Ascending aorta (tissue), 2 donors: Measurements from ENCODE around the gene ERRFI1. TPM values are rescaled to one million over a fixed set of nuclear protein-coding genes. Genes with fewer than 3 reads are reported as not detected.

ENCODE experiments used
- DNase-seq, 2 donors: peaks; one replicate each; pipeline ENCODE4 v3.0.0-alpha.2; 2019; ENCODE audit warnings: low spot score in 2 of 2
- H3K27ac ChIP-seq, 2 donors: fragments of 200-600 bp; sonication (generic); one replicate each; pipeline ENCODE4 v1.5.1; 2016 to 2017; ENCODE audit warnings: mild to moderate bottlenecking in 1 of 2
- H3K27me3 ChIP-seq: fragments of 200-600 bp; sonication (generic); one replicate; pipeline ENCODE4 v1.5.1; 2017
- H3K36me3 ChIP-seq, 2 donors: fragments of 200-600 bp; sonication (generic); one replicate each; pipeline ENCODE4 v1.5.1; 2016
- H3K4me1 ChIP-seq, 2 donors: fragments of 200-600 bp; sonication (generic); one replicate each; pipeline ENCODE4 v1.5.1; 2016 to 2017; ENCODE audit warnings: mild to moderate bottlenecking in 1 of 2
- H3K4me3 ChIP-seq, 2 donors: fragments of 200-600 bp; sonication (generic); one replicate each; pipeline ENCODE4 v1.5.1; 2016 to 2017; ENCODE audit warnings: mild to moderate bottlenecking in 1 of 2
- H3K9me3 ChIP-seq, 2 donors: fragments of 200-600 bp; sonication (generic); one replicate each; pipeline ENCODE4 v1.5.1; 2016
- intact Hi-C: fragments of 100-400 bp; cut with DNase I; formaldehyde crosslinking; loops from one replicate; pipeline ENCODE4 v1.15.1; 2023
- total RNA-seq: library from RNA; depleted of rRNA; stranded (reverse); fragments of >200 nt; gene quantifications from one replicate; pipeline ENCODE4 v1.1.0, GENCODE V29; 2016
- TF ChIP-seq, protein P1 (sequence below), 3 experiments: fragments of 200-600 bp in 2 of 3; fragments of 450-650 bp in 1 of 3; sonication (generic) in 2 of 3; IDR thresholded peaks; one replicate each; pipeline ENCODE4 v1.5.1; 2016 to 2019; ENCODE audit warnings: antibody characterized with exemption in 3 of 3, mild to moderate bottlenecking in 1 of 3, moderate library complexity in 1 of 3

The ERRFI1 gene
- total RNA-seq, 1 donor from 2014 or later: 59.7 TPM

DNA sequence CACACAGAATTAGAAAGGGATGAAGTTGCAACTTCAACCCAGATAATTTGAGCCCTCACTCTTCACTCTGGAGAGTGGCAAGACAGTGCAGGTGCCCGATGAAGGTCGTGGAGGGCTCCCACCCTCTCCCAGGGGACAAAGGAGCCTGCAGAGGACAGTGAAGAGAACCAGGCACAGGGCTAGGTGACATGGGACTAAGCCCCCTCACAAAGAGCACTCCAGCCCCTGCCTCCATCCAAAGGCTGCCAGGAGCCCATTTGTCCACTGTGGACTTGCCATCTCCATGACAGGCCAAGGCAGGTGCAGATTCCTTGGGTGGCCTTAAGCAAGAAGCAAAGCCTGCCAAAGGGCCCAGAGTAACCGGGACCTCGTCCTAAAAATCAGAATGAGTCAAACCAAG lies 15.1 kb downstream of the ERRFI1 start:
- H3K4me1 ChIP-seq: peaks cover 6 to 8% of the 10 kb centered on the region in 2 donors
- no peak overlapping the region for H3K27ac ChIP-seq
- intact Hi-C loops: no loop called here

DNA sequence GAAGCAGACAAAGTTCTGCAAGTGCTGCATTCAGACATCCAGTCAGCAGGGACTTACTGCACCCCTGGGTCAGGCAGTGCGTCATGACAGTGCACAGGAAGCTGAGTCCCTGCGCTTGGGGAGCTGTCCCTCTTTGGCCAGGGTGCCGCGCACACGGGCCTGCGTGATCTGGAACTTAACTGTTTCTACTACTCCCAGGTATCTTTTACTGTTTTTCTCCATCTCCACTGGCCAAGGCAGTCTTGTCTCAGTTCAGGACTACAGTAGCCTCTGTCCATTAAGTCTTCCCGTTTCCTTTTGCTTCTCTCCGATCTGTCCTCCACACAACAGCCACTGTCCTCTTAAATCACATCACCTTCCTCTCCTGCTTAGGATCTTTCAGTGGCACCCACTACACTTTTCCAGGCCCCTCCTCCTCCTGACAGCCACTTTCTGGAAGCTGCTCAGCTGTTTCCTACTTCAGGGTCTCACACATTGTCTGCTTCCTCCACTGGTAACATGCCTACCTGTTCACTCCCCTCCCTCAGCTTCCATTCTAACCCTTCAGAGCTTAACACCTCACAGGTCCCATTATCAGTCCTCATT lies 15.9 kb downstream of the ERRFI1 start:
- Histone ChIP-seq H3K4me1 (peaks cover under 1 to 13% of the 10 kb centered on the region in 2 donors), H3K36me3 (peaks cover 51 to 57% of the 10 kb centered on the region in 2 donors), H3K27ac (no peak overlapping the region), H3K9me3 (no peaks in the 10 kb centered on the region), H3K4me3 (no peak overlapping the region), H3K27me3 (no peaks in the 10 kb centered on the region)
- intact Hi-C loops: no loop called here
- DNase-seq: no peak
- TF ChIP-seq, protein P1, sequence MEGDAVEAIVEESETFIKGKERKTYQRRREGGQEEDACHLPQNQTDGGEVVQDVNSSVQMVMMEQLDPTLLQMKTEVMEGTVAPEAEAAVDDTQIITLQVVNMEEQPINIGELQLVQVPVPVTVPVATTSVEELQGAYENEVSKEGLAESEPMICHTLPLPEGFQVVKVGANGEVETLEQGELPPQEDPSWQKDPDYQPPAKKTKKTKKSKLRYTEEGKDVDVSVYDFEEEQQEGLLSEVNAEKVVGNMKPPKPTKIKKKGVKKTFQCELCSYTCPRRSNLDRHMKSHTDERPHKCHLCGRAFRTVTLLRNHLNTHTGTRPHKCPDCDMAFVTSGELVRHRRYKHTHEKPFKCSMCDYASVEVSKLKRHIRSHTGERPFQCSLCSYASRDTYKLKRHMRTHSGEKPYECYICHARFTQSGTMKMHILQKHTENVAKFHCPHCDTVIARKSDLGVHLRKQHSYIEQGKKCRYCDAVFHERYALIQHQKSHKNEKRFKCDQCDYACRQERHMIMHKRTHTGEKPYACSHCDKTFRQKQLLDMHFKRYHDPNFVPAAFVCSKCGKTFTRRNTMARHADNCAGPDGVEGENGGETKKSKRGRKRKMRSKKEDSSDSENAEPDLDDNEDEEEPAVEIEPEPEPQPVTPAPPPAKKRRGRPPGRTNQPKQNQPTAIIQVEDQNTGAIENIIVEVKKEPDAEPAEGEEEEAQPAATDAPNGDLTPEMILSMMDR (IDR thresholded peaks at IDR 0.05): no peak

More for the DNA sequence above, 15.1 kb downstream of the ERRFI1 start:
- no peaks in the 10 kb centered on the region for H3K27me3 ChIP-seq
- peaks cover 51 to 57% of the 10 kb centered on the region in 2 donors for H3K36me3 ChIP-seq
- DNase-seq: no peak
- H3K9me3 ChIP-seq: no peaks in the 10 kb centered on the region
- TF ChIP-seq, protein P1 (IDR thresholded peaks at IDR 0.05): no peak
- no peak overlapping the region for H3K4me3 ChIP-seq

DNA sequence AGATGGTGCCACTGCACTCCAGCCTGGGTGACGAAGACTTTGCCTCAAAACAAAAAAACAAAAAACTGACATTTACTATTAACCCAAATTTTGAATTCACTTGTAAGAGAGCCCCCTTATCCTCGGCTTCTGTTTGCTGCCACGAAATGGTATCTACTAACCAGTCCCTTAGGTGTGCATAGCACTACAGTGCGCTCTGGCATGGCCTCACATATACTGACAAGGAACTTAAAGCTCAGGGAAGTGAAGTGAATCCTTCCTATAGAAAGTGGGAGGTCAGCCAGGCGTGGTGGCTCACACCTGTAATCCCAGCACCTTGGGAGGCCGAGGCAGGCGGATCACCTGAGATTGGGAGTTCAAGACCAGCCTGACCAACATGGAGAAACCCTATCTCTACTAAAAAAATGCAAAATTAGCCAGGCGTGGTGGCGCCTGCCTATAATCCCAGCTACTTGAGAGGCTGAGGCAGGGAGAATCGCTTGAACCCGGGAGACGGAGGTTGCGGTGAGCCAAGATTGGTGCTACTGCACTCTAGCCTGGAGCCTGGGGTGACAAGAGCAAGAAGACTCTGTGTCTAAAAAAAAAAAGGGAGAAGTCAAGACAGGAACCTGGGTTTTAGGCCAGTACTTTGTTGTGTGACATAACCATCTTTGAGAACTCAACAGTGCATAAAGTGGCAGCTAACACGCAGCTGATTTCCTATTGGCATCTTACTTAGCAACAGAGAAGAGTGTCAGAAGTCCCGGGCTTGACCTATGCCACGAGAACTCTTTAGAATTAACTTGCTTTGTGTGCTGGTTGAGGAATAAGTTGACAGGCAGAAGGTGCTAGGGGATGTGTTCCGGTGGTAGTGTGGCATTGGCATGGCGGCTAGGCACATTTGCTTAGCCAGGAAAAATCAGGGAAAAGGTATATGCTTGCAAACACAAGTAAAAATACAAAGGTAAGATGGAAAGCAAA lies 16.8 kb downstream of the ERRFI1 start:
- intact Hi-C loops: no loop called here
- no peaks in the 10 kb centered on the region for H3K27me3 ChIP-seq
- peaks cover 44 to 52% of the 10 kb centered on the region in 2 donors for H3K36me3 ChIP-seq
- H3K4me3 ChIP-seq: no peak overlapping the region
- TF ChIP-seq, protein P1 (IDR thresholded peaks at IDR 0.05): no peak
- no peak overlapping the region for H3K27ac ChIP-seq
- no peak for DNase-seq
- peaks cover 0 to 18% of the 10 kb centered on the region in 2 donors for H3K4me1 ChIP-seq
- no peaks in the 10 kb centered on the region for H3K9me3 ChIP-seq

DNA sequence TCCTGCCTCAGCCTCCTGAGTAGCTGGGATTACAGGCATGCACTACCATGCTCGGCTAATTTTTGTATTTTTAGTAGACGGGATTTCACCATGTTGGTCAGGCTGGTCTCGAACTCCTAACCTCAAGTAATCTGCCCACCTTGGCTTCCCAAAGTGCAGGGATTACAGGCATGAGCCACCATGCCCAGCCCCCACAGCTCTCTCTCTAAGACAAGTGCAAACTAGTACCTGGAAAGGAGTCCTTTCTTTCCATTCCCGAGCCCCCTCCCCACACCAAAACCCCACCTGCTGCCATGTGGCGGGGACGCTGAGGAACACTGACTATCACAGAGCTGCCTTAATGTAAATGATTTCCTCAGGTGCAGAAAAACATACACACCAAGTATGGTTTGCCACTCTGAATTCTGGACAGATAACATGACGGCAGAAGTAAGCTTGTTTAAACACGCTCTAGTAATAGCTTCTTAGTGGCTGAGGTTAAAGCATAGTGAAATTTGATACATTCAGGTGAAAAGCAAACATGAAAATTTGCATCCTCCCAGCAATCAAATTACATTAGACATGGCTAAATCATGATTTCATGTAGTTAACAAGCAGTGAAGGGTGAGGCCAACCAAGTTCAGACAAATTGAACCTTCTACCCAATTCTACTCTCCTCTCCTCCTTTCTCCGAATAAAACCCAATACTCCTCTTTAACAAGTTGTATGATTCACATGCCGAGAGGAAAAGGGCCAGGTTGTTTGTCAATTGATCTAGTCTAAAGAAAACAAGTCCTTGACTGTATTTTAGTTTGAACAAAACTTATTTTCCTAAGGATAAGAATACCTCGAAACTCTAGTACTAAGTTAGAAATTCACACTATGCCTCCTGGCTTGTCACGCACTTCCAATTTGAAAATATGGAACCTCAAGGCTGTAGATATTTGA lies 19.8 kb downstream of the ERRFI1 start:
- Histone ChIP-seq H3K4me1 (peaks cover 0 to 22% of the 10 kb centered on the region in 2 donors), H3K27ac (peak overlapping the region; percentile 53 to 76), H3K9me3 (no peaks in the 10 kb centered on the region), H3K27me3 (no peaks in the 10 kb centered on the region), H3K36me3 (peaks cover 21 to 23% of the 10 kb centered on the region in 2 donors), H3K4me3 (no peak overlapping the region)
- intact Hi-C loops: no loop called here
- TF ChIP-seq, protein P1 (IDR thresholded peaks at IDR 0.05): no peak
- no peak for DNase-seq
